ENCODE data around the gene ADARB2.
A peak's percentile ranks its signal among the peaks of the same experiment; 100 is the strongest.
"Not testable (repeated sequence)": the region's sequence is repeated elsewhere in the genome, so short reads cannot be mapped to it uniquely, and the experiment has no call there.

The ADARB2 gene

DNA sequence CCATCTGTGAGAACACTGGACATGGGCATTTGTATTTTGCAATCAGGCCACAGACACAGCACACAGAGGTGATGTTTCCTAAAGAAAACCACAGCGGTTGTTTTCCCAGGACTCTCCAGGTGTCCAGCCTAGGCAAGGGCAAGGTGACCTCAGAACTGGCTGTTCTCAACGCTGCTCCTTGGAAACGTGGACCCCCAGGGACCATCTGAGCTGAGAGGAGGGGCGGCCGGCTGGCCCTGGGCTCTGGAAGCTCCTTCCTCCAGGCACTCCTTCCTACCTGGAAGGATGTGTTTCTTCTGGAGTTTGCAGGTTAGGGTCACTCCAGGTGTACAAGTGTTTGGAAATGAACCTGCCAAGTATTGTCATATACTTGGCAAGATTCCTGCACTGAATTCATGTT is 103.1 kb downstream of the ADARB2 start:
- DNase-seq = no peak

- no peak for DNase-seq
These were observed 103.5 kb downstream of the ADARB2 start for GRCh38 chr10:1633783-1634182.

GRCh38 chr10:1632596-1632995 is 104.7 kb downstream of the ADARB2 start:
- no peak for DNase-seq

- no peak for DNase-seq
These were observed 105.2 kb downstream of the ADARB2 start for GRCh38 chr10:1632141-1632540.

GRCh38 chr10:1631282-1631681 is 106.0 kb downstream of the ADARB2 start:
- peak in 1 of 6 experiments; percentile 14 for DNase-seq

DNA sequence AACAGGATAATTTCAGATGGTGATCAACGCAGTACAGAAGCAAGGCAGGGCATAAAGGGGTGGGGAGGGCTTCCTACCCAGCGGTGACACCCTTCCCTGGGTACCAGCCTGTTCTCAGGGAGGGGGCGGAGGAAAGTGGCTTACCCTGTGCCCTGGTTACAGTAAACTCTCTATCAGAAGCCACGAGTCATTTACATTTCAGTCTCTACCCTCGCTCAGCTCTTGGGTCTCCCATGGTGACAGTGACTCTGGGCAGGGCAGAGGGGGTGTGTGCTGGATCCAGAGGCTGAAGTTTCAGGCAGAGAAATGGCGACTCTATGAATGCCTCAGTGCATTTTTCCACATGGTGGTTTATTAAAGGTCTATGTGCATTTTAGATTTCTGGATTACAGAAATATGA is 107.0 kb downstream of the ADARB2 start:
- no peak for DNase-seq

- DNase-seq = no peak
These were observed 107.8 kb downstream of the ADARB2 start for GRCh38 chr10:1629326-1630198.

DNA sequence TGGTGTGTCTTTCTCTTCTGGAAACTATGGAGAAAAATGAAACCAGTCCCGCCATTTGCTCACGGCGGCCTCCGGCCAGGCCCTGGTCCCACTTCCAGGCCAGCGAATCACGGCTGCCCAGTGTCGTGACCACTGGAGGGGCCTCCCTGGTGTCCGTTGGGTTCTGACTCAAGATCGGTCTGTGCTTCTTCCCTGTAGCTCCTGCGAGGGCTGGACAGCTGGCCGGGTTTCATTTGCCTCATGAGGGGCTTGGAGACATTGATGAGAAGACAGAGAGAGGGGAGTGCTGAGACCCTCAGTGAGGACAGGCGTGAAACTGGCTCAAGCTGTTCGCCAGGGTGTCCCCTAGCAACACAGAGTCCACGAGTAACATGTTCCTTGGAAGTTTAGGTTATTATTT is 108.6 kb downstream of the ADARB2 start:
- no peak for DNase-seq

DNA sequence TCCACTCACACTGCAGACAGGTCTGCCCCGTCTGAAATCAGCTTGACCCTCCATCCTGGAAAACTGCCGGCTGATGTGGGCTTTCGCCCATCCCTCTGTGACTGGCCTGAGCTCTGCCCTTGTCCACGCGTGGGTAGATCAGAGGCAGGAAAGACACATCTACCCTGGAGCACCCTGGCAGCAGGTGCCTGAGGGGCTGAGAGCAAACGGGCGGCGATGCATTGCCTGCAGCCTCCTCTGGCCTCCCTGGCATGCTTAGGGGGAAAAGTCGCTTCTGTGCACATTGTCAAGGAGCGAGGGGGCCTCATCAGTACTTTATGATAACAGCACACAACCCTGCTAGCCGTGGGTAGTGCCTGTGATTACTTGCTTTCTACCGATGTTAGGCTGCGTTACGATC is 109.4 kb downstream of the ADARB2 start:
- DNase-seq = no peak

DNA sequence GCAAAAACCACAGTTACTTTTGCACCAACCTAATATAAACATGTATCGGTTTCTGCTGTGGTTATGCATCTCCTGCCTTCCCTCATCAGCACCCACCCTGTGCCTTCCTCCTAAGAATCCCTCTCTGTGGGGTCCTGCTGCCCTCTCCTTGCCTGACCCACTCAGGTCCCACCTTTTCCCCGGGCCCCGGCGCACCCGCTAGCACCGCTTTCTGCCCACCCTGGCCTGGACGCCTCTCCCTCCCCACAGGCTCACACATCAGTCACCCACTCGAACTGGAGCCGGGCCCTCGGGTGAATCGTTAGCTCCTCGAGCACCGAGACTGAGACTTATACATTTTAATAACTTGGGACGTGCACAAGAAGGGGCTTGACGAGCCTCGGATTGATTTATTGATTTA is 110.5 kb downstream of the ADARB2 start:
- no peak for DNase-seq

DNA sequence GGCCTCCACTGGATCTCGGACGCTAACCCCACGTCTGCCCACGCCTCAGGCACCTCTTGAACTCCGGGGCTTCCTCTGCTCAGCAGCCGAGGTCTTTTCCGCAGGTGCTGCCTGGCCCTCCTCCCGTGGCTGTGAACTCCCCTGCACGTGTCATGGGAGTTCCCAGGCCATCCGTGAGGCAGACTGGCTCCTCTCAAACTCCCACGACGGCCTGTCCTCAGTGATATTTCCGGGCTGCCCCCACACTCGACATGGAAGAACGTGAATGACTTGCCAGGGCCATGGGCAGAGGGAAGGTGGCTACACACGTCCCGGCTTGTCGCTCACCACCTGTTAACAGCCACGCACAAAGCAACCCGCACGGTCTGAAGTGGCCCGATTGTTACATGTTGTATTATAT is 110.9 kb downstream of the ADARB2 start:
- DNase-seq = no peak

DNA sequence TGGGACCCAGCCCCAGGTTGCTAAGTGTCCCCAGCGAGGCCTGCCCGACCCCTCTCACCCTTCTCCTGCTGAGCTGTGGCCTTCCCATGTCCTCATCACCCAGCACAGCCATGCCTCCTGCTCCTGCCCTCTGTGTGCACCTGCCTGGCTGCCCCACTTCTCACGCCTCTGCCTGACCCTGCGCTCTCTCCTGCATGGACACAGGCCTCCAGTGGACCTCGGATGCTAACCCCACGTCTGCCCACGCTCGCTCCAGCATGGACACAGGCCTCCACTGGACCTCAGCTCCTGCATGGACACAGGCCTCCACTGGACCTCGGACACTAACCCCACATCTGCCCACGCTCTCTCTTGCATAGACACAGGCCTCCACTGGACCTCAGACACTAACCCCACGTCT is 111.6 kb downstream of the ADARB2 start:
- DNase-seq = no peak

DNA sequence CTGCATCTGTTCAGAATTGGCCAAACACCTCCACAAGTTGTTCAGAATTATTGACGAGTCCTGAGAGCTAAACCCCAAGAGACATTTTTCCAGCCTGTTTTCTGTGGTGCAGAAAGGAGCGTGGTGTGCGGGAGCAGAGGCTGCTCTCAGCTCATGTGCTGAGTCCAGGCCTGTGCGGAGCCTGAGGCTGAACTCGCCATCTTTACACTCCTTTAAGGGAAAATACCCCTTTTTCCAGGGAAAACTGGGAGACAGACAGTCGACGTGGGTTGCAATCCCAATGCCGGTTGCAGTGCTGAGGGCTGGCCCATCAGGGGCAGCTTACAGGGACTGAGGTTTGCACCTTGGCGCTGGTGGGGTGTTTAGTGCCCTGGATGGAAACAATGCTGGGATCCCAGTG is 112.2 kb downstream of the ADARB2 start:
- no peak for DNase-seq

- no peak for DNase-seq
These were observed 113.1 kb downstream of the ADARB2 start for GRCh38 chr10:1624240-1624639.

- no peak for DNase-seq
These were observed 116.5 kb downstream of the ADARB2 start for GRCh38 chr10:1620803-1621202.

DNA sequence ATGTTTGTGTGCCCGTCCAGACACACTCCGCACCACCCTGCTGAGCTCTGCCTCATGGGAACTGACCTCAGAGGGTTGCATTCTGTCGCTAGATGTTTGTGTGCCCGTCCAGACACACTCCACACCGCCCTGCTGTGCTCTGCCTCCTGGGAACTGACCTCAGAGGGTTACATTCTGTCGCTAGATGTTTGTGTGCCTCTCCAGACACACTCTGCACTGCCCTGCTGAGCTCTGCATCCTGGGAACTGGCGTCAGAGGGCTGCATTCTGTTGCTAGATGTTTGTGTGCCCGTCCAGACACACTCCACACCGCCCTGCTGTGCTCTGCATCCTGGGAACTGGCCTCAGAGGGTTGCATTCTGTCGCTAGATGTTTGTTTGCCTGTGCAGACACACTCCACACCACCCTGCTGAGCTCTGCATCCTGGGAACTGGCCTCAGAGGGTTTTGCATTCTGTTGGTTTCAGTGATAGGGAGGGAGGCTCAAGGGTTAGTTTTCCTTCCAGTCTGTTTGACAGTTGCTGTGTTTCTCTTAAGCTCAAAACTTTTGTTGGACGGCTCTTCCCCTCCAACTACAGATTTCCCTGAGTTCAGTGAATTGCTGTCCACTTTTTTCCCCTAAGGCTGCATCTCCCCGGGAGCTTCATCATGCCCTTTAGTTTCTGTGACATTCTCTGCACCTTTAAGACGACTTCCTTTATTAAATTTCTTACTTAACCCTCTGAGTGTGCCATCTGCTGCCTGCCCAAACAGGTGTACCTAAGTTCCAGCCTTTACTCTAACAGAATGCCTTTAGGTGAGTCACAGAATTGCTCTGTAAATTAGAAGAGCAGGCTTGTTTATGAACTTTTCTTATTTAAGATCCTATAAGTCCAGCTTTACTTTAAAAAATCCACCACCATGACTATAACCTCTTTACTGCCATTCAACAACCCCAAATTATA is 119.7 kb downstream of the ADARB2 start:
- not testable (repeated sequence) for DNase-seq

GRCh38 chr10:1616701-1617100 is 120.6 kb downstream of the ADARB2 start:
- DNase-seq = not testable (repeated sequence)

DNA sequence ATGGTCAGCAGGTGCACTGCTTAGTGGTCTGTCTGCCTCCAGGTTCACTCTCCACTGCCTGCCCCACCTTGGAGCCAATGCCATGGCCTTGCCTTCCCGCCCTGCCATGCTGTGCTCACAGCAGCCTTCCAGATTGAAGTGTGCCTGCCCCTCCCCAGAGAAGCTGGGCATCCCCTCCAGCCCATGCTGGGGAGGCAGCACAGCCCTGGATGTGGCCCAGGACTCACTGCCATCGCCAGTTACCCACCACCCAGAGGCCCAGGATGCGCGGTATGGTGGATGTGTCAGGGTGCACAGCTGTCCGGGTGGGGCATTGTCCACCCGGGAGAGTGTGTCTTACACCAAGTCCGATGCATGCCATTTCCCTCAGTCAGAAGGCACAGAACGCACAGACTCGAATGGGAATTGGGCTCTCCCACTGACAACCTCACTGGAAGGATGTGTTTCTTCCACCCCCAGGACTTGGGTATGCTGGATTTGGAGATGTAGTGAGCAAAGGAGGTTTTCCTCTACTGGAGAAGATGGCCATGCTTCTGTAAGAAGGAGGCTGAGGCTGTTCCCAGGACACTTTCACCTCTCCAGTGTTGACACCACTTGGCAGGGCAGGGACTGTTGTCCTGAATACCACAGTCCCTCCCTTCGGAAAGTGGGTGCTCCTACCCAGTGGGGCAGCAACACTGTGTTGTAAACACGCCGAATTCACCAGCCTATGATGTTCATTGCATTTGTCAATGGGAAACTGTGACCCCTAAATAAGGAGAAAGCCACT is 122.0 kb downstream of the ADARB2 start:
- no peak for DNase-seq

DNA sequence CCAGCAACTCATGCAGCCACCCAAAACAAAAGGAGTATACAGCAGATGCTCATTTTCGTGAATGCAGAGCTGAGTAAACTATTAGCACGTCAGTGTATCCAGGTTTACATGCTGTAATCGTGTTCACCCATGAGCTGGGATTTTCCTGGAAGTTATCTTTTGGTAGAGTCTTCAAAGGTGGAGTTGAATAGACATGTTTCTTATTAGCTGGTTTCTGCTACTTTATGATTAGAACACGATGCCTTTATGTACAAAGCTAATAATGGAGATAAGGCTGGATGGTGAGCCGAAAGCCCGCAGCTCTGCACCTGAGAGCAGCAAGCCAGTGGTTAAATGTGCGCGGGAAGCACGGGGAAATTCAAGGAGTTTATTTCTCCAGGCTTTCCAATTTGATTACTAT is 123.8 kb downstream of the ADARB2 start:
- DNase-seq = no peak

GRCh38 chr10:1612908-1613307 is 124.4 kb downstream of the ADARB2 start:
- DNase-seq = no peak

GRCh38 chr10:1611936-1612550 is 125.3 kb downstream of the ADARB2 start:
- no peak for DNase-seq

GRCh38 chr10:1610986-1611770 is 126.1 kb downstream of the ADARB2 start:
- DNase-seq = no peak

All from stimulated activated naive CD4-positive, alpha-beta T cell (primary cell).